Colonic mucosa (tissue), 4 donors: ENCODE measurements around the gene PCSK2. TPM values are rescaled to one million over a fixed set of nuclear protein-coding genes. Genes with fewer than 3 reads are reported as not detected.

Experiments used
- DNase-seq: peaks from one replicate; pipeline ENCODE4 v3.0.0-alpha.2; 2020
- H3K27ac ChIP-seq: fragments of 200-600 bp; one replicate; pipeline ENCODE4 v1.8.0; 2021
- H3K27me3 ChIP-seq: fragments of 200-600 bp; one replicate; pipeline ENCODE4 v1.8.0; 2021
- H3K36me3 ChIP-seq: fragments of 200-600 bp; one replicate; pipeline ENCODE4 v1.8.0; 2021
- H3K4me1 ChIP-seq: fragments of 200-600 bp; one replicate; pipeline ENCODE4 v1.8.0; 2021; ENCODE audit warnings: mild to moderate bottlenecking
- H3K4me3 ChIP-seq: fragments of 200-600 bp; one replicate; pipeline ENCODE4 v1.8.0; 2021
- H3K9ac ChIP-seq, 2 donors: one replicate each; pipeline ENCODE4 v1.7.0; 2013; ENCODE audit warnings: control low read depth in 2 of 2, low read depth in 2 of 2, low read length in 2 of 2
- H3K9me3 ChIP-seq: fragments of 200-600 bp; one replicate; pipeline ENCODE4 v1.8.0; 2021
- CTCF ChIP-seq: fragments of 200-600 bp; IDR thresholded peaks from one replicate; pipeline ENCODE4 v1.8.0; 2022; ENCODE audit warnings: antibody characterized with exemption, mild to moderate bottlenecking
- intact Hi-C: fragments of 100-400 bp; cut with DNase I; formaldehyde crosslinking; loops from one replicate; pipeline ENCODE4 v1.14.1; 2022
- total RNA-seq, 2 donors: library from RNA; stranded (reverse); fragmentation: NEBNext Ultra II Directional in 1 of 2; extraction: Animal tissue kit (Norgen Biotek cat#: 25700) in 1 of 2; gene quantifications; one replicate each; pipeline ENCODE4 v1.2.1, GENCODE V29; 2021
- donor health status: healthy.
- donor health status: DM: no; HTN: no; CAD: no.
- donor health status: DM: no; HTN: no; CAD: no.

The PCSK2 gene
- total RNA-seq, 2 donors from 2014 or later, result 0.32 to 2.0 TPM

- Histone ChIP-seq H3K27ac (no peak overlapping the region), H3K9ac (no peak overlapping the region), H3K9me3 (no peaks in the 10 kb centered on the region), H3K4me1 (no peaks in the 10 kb centered on the region), H3K4me3 (no peak overlapping the region), H3K27me3 (no peaks in the 10 kb centered on the region), H3K36me3 (no peaks in the 10 kb centered on the region)
- intact Hi-C loops, result no loop called here
- TF ChIP-seq CTCF, result no peak
- DNase-seq, result no peak
Observed at GRCh38 chr20:17202030-17202429, 24.8 kb upstream of the PCSK2 start.

GRCh38 chr20:17202673-17203072 is 24.2 kb upstream of the PCSK2 start:
- H3K4me3 ChIP-seq, result no peak overlapping the region
- intact Hi-C loops, result no loop called here
- DNase-seq, result no peak
- H3K4me1 ChIP-seq, result no peaks in the 10 kb centered on the region
- no peak overlapping the region for H3K9ac ChIP-seq
- H3K9me3 ChIP-seq, result no peaks in the 10 kb centered on the region
- no peaks in the 10 kb centered on the region for H3K36me3 ChIP-seq
- no peak overlapping the region for H3K27ac ChIP-seq
- no peak for TF ChIP-seq CTCF
- no peaks in the 10 kb centered on the region for H3K27me3 ChIP-seq

- no peak for DNase-seq
- no peak overlapping the region for H3K4me3 ChIP-seq
- no peaks in the 10 kb centered on the region for H3K27me3 ChIP-seq
- no peaks in the 10 kb centered on the region for H3K4me1 ChIP-seq
- H3K9me3 ChIP-seq, result no peaks in the 10 kb centered on the region
- TF ChIP-seq CTCF, result no peak
- H3K27ac ChIP-seq, result no peak overlapping the region
- no peaks in the 10 kb centered on the region for H3K36me3 ChIP-seq
- H3K9ac ChIP-seq, result no peak overlapping the region
- intact Hi-C loops, result no loop called here
Observed at GRCh38 chr20:17205084-17205813, 21.6 kb upstream of the PCSK2 start.

- Histone ChIP-seq H3K9ac (no peak overlapping the region), H3K27ac (no peak overlapping the region), H3K4me1 (no peaks in the 10 kb centered on the region), H3K27me3 (no peaks in the 10 kb centered on the region), H3K36me3 (no peaks in the 10 kb centered on the region), H3K9me3 (no peaks in the 10 kb centered on the region), H3K4me3 (no peak overlapping the region)
- intact Hi-C loops, result no loop called here
- no peak for DNase-seq
- TF ChIP-seq CTCF, result no peak
Observed at GRCh38 chr20:17210387-17210786, 16.5 kb upstream of the PCSK2 start.

- intact Hi-C loops, result no loop called here
- no peak for DNase-seq
- Histone ChIP-seq H3K27ac (no peak overlapping the region), H3K9me3 (no peaks in the 10 kb centered on the region), H3K4me1 (no peaks in the 10 kb centered on the region), H3K27me3 (no peaks in the 10 kb centered on the region), H3K4me3 (no peak overlapping the region), H3K36me3 (no peaks in the 10 kb centered on the region), H3K9ac (no peak overlapping the region)
- TF ChIP-seq CTCF, result no peak
Observed at GRCh38 chr20:17210983-17211382, 15.9 kb upstream of the PCSK2 start.
